GM11168 (cell line): ENCODE results near the gene RAD52.

Experiments
- in situ Hi-C: fragments of 300-500 bp; cut with MboI; formaldehyde crosslinking; loops from one replicate; pipeline ENCODE4 v1.12.0; 2022; ENCODE audit warnings: low sequenced_read_pairs; ENCODE audit not compliant: unreplicated experiment

The RAD52 gene

DNA sequence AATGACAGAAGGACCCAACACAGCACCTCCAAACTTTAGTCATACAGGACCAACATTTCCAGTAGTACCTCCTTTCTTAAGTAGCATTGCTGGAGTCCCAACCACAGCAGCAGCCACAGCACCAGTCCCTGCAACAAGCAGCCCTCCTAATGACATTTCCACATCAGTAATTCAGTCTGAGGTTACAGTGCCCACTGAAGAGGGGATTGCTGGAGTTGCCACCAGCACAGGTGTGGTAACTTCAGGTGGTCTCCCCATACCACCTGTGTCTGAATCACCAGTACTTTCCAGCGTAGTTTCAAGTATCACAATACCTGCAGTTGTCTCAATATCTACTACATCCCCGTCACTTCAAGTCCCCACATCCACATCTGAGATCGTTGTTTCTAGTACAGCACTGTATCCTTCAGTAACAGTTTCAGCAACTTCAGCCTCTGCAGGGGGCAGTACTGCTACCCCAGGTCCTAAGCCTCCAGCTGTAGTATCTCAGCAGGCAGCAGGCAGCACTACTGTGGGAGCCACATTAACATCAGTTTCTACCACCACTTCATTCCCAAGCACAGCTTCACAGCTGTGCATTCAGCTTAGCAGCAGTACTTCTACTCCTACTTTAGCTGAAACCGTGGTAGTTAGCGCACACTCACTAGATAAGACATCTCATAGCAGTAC, 64.6 kb downstream of the RAD52 start:
- in situ Hi-C loops: no loop called here

DNA sequence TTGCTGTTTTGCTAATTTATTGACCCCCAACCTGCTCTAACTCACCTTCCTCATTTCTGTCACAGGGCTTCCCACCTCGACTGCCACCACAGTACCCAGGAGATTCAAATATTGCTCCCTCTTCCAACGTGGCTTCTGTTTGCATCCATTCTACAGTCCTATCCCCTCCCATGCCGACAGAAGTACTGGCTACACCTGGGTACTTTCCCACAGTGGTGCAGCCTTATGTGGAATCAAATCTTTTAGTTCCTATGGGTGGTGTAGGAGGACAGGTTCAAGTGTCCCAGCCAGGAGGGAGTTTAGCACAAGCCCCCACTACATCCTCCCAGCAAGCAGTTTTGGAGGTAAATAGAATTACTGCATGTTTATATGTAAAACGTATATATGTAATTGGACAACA, 68.8 kb downstream of the RAD52 start:
- in situ Hi-C loops: no loop called here

DNA sequence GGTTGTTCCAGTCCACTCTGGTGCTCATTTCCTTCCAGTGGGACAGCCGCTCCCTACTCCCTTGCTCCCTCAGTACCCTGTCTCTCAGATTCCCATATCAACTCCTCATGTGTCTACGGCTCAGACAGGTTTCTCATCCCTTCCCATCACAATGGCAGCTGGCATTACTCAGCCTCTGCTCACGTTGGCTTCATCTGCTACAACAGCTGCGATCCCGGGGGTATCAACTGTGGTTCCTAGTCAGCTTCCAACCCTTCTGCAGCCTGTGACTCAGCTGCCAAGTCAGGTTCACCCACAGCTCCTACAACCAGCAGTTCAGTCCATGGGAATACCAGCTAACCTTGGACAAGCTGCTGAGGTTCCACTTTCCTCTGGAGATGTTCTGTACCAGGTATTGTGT, 69.9 kb downstream of the RAD52 start:
- in situ Hi-C loops: no loop called here

DNA sequence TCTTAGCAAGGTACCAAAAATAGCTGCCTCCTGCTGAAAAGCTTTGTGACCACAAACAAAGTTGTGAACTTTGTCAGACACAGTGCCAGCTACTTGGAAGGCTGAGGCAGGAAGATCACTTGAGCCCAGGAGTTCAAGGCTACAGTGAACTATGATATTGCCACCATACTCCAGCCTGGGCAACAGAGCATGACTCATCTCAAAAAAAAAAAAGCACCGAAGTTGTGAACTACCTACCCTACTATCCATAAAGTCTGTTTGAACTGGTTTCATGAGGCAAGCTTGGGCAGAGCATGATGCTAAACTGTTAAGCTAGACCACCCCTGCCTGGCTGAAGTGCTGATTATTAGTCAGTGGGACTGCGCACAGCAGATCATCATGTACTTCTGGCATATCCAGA, 75.5 kb downstream of the RAD52 start:
- in situ Hi-C loops: no loop called here

DNA sequence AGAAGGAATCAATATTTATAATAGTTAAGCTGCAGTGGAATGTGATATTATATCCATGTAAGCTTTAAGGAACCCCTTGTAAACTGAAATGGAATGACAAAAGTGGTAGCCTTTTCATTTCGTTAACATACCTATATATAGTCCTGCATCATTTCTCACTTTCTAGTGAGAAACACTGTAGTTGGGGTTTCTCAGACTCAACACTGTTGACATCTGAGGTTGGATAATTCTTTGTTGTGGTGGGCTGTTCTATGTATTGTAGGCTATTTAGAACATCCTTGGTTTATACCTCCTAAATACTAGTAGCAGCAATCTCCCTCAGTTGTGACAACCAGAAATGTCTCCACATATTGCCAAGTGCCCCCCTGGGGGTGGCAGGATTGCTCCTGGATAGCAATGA, 79.1 kb downstream of the RAD52 start:
- in situ Hi-C loops: no loop called here

DNA sequence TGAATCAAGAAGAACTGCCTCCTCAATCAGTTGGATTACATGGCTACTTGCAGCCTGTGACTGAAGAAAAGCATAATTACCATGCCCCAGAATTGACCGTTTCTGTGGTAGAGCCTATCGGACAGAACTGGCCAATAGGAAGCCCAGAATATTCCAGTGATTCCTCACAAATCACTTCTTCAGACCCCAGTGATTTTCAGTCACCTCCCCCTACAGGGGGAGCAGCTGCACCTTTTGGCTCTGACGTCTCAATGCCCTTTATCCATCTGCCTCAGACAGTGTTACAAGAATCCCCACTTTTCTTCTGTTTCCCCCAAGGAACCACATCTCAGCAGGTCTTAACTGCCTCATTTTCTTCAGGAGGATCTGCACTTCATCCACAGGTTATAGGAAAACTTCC, 80.8 kb downstream of the RAD52 start:
- in situ Hi-C loops: no loop called here

DNA sequence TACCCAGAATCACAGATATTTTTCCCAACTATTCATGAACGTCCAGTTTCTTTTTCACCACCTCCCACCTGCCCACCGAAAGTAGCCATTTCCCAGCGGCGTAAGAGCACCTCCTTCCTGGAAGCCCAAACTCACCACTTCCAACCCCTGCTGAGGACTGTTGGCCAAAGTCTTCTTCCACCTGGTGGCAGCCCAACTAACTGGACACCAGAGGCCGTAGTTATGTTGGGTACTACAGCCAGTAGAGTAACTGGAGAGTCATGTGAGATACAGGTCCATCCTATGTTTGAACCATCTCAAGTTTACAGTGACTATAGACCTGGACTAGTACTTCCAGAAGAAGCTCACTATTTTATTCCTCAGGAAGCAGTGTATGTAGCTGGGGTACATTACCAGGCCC, 81.6 kb downstream of the RAD52 start:
- in situ Hi-C loops: no loop called here

DNA sequence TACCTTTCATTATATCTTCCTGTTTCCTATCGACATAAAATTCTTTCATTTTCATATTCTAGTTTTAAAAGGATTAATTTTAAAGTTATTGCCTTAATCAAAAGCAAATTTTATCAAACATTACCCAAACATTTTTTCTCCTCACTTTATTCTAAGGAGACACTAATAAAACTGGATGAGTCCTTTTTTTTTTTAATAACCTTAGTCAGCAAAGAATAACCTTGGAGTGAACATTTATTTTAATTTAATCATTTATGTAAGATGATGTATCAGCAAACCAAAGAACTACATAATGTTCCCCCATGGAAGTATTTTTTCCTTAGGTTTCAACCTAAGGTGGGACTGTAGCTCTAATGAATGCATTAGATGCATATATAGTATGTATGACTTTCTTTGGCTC, 83.9 kb downstream of the RAD52 start:
- in situ Hi-C loops: no loop called here

DNA sequence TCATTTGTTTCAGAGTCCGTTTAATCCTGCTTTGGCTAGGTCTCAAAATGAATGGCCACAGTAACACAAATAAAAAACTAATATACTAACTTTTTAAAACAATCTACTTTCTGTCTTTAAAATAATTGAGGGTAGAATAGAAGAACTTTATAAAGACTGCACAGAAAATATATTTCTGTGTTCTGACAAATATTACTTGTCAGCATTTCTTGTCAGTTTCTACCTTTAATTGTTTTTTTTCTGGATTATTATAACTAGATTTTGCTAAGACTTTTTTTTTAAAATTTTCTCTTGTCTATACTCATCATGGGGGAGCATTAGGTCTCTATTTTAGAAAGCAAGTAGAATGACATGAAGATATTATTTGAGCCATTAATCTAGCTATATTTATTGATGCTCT, 86.2 kb downstream of the RAD52 start:
- in situ Hi-C loops: no loop called here

DNA sequence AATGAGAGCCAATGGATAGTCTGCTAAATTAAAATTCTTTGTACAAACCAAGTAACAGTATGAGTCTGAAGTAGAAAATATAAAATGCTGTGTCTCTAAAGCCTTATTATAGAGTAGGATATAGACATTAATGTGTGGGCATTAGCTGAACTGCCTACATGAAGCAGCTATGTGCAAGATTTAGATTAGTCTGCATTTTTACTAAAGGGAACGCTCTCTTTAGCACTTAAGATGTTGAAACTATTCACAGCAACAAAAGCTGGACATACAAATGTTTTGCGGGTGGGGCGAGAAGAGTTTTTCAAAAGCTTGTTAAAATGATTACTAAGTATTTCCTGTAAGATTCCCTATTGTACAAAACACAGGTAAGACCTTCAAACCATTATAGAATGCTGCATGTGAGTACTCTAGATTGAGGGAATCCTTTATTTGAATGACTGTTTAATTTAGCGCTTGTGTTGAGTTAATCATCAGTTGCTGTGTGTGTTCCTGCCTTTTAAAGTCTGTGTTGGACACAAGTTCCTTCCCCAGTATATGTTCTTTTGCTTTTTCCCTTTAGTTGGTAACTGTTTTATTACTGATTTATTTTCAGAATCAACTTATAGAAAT, 87.1 kb downstream of the RAD52 start:
- in situ Hi-C loops: no loop called here
